H9 (cell line): Measurements from ENCODE around the gene CLDN8. TPM values are rescaled to one million over a fixed set of nuclear protein-coding genes. Genes with fewer than 3 reads are reported as not detected.

Source experiments
- DNase-seq: peaks from one replicate; pipeline ENCODE4 v3.0.0-alpha.2; 2017
- H2AFZ ChIP-seq: one replicate; pipeline ENCODE4 v1.6.1; 2013; ENCODE audit warnings: mild to moderate bottlenecking, low read length, control low read depth, moderate library complexity
- H2AK5ac ChIP-seq: 2 replicates; pipeline ENCODE4 v1.6.1; 2013; ENCODE audit warnings: low read length, control low read depth, mixed read lengths; ENCODE audit not compliant: insufficient read length
- H2BK120ac ChIP-seq: one replicate; pipeline ENCODE4 v1.6.1; 2013; ENCODE audit warnings: low read depth, mild to moderate bottlenecking, low read length, control low read depth, inconsistent platforms; ENCODE audit not compliant: poor library complexity, severe bottlenecking
- H2BK12ac ChIP-seq: 2 replicates; pipeline ENCODE4 v1.6.1; 2013; ENCODE audit warnings: low read length, control low read depth, mixed read lengths, low read depth; ENCODE audit not compliant: insufficient read length
- H2BK15ac ChIP-seq: 2 replicates; pipeline ENCODE4 v1.6.1; 2013; ENCODE audit warnings: low read depth, low read length, control low read depth
- H2BK20ac ChIP-seq: one replicate; pipeline ENCODE4 v1.6.1; 2013; ENCODE audit warnings: low read depth, mild to moderate bottlenecking, low read length, control low read depth, inconsistent platforms; ENCODE audit not compliant: poor library complexity, severe bottlenecking
- H2BK5ac ChIP-seq: 2 replicates; pipeline ENCODE4 v1.6.1; 2013; ENCODE audit warnings: low read length, control low read depth, mixed read lengths; ENCODE audit not compliant: insufficient read length
- H3K14ac ChIP-seq: 2 replicates; pipeline ENCODE4 v1.6.1; 2013; ENCODE audit warnings: low read length, control low read depth; ENCODE audit not compliant: insufficient read depth
- H3K18ac ChIP-seq: 2 replicates; pipeline ENCODE4 v1.6.1; 2013; ENCODE audit warnings: low read depth, mild to moderate bottlenecking, mixed read lengths, low read length, control low read depth; ENCODE audit not compliant: insufficient read length
- H3K23ac ChIP-seq: 2 replicates; pipeline ENCODE4 v1.6.1; 2013; ENCODE audit warnings: low read length, control low read depth, mixed read lengths, low read depth; ENCODE audit not compliant: insufficient read length
- H3K23me2 ChIP-seq: 2 replicates; pipeline ENCODE4 v1.6.1; 2013; ENCODE audit warnings: low read depth, mild to moderate bottlenecking, mixed read lengths, low read length, control low read depth; ENCODE audit not compliant: insufficient read length, poor library complexity, severe bottlenecking
- H3K27ac ChIP-seq: 2 replicates; pipeline ENCODE4 v1.5.1; 2013; ENCODE audit warnings: low read length, control low read depth, mixed read lengths, low read depth; ENCODE audit not compliant: insufficient read length
- H3K27me3 ChIP-seq: 2 replicates; pipeline ENCODE4 v1.6.1; 2013; ENCODE audit warnings: low read length, control low read depth, inconsistent platforms; ENCODE audit not compliant: insufficient read depth
- H3K4ac ChIP-seq: 2 replicates; pipeline ENCODE4 v1.6.1; 2013; ENCODE audit warnings: low read depth, mild to moderate bottlenecking, control low read depth, inconsistent platforms, low read length, moderate library complexity
- H3K4me1 ChIP-seq: 2 replicates; pipeline ENCODE4 v1.6.1; 2013; ENCODE audit warnings: low read length, control low read depth, inconsistent platforms; ENCODE audit not compliant: insufficient read depth
- H3K4me2 ChIP-seq: 2 replicates; pipeline ENCODE4 v1.6.1; 2013; ENCODE audit warnings: low read length, control low read depth, mixed read lengths; ENCODE audit not compliant: insufficient read length, insufficient read depth
- H3K56ac ChIP-seq: 2 replicates; pipeline ENCODE4 v1.6.1; 2013; ENCODE audit warnings: low read depth, mild to moderate bottlenecking, mixed read lengths, low read length, control low read depth; ENCODE audit not compliant: insufficient read length
- H3K79me1 ChIP-seq: 2 replicates; pipeline ENCODE4 v1.6.1; 2013; ENCODE audit warnings: low read depth, mild to moderate bottlenecking, moderate library complexity, low read length, control low read depth, inconsistent platforms; ENCODE audit not compliant: insufficient read depth, poor library complexity, severe bottlenecking
- H3K79me2 ChIP-seq: 2 replicates; pipeline ENCODE4 v1.6.1; 2013; ENCODE audit warnings: low read length, control low read depth, inconsistent platforms; ENCODE audit not compliant: insufficient read depth
- H3K9ac ChIP-seq: 2 replicates; pipeline ENCODE4 v1.6.1; 2013; ENCODE audit warnings: low read length, control low read depth, mixed read lengths; ENCODE audit not compliant: insufficient read length; ENCODE audit errors: extremely low read depth
- H3K9me3 ChIP-seq: one replicate; pipeline ENCODE4 v1.6.1; 2013; ENCODE audit warnings: low read depth, low read length, inconsistent platforms; ENCODE audit not compliant: control insufficient read depth
- H3T11ph ChIP-seq: one replicate; pipeline ENCODE4 v1.6.1; 2013; ENCODE audit warnings: mild to moderate bottlenecking, low read length, control low read depth, inconsistent platforms
- H4K20me1 ChIP-seq: one replicate; pipeline ENCODE4 v1.6.1; 2013; ENCODE audit not compliant: control insufficient read depth, insufficient read length, insufficient read depth
- H4K5ac ChIP-seq: 2 replicates; pipeline ENCODE4 v1.6.1; 2013; ENCODE audit warnings: low read depth, mild to moderate bottlenecking, mixed read lengths, low read length, control low read depth; ENCODE audit not compliant: insufficient read length
- H4K8ac ChIP-seq: replicated peaks from 2 replicates; pipeline ENCODE4 v1.6.1; 2013; ENCODE audit warnings: low read length, control low read depth, mixed read lengths, low read depth; ENCODE audit not compliant: insufficient read length
- H4K91ac ChIP-seq: 2 replicates; pipeline ENCODE4 v1.6.1; 2013; ENCODE audit warnings: low read depth, mild to moderate bottlenecking, moderate library complexity, mixed read lengths, low read length, control low read depth; ENCODE audit not compliant: insufficient read length
- H3K27ac Mint-ChIP-seq, 3 experiments: 2 replicates in 2 of 3; 3 replicates in 1 of 3; pipeline ENCODE4 v1.8.0; 2020 to 2021; ENCODE audit warnings: mixed read lengths in 3 of 3, mild to moderate bottlenecking in 1 of 3, moderate library complexity in 1 of 3
- H3K27me3 Mint-ChIP-seq: 2 replicates; pipeline ENCODE4 v1.8.0; 2021; ENCODE audit warnings: low read depth, mild to moderate bottlenecking, moderate library complexity, mixed read lengths
- H3K36me3 Mint-ChIP-seq, 3 experiments: 2 replicates in 2 of 3; 3 replicates in 1 of 3; pipeline ENCODE4 v1.8.0; 2020 to 2021; ENCODE audit warnings: low read depth in 3 of 3, mixed read lengths in 3 of 3; ENCODE audit not compliant: insufficient read depth in 1 of 3
- H3K4me1 Mint-ChIP-seq, 2 experiments: 2 replicates each; pipeline ENCODE4 v1.8.0; 2020; ENCODE audit warnings: mixed read lengths in 2 of 2
- H3K4me3 Mint-ChIP-seq, 2 experiments: 2 replicates in 1 of 2; 3 replicates in 1 of 2; pipeline ENCODE4 v1.8.0; 2020 to 2021; ENCODE audit warnings: mild to moderate bottlenecking in 2 of 2, mixed read lengths in 2 of 2, moderate library complexity in 1 of 2
- H3K9me3 Mint-ChIP-seq, 2 experiments: 2 replicates in 1 of 2; 3 replicates in 1 of 2; pipeline ENCODE4 v1.8.0; 2020; ENCODE audit warnings: mild to moderate bottlenecking in 2 of 2, mixed read lengths in 2 of 2, moderate library complexity in 1 of 2
- WGBS: extraction: QIAGEN DNeasy Blood & Tissue Kit; methylation state at CpG from one replicate; pipeline ENCODE4 v1.1.7; 2013; ENCODE audit warnings: missing lambda C conversion rate, low lambda C conversion rate, mixed read lengths; ENCODE audit not compliant: insufficient read length; ENCODE audit errors: extremely low coverage; 5-methylcytosine and 5-hydroxymethylcytosine counted together
- total RNA-seq: library from RNA; stranded (reverse); gene quantifications from 2 replicates; pipeline ENCODE4 v1.2.1, GENCODE V29; 2021
- TF ChIP-seq, protein P1 (sequence below): fragments of 200-600 bp; sonication (generic); conservative IDR thresholded peaks from 3 replicates; pipeline ENCODE4 v1.8.0; 2021; ENCODE audit warnings: antibody characterized with exemption, mild to moderate bottlenecking

CLDN8 gene
- total RNA-seq, 1 experiment from 2014 or later, result not detected

DNA sequence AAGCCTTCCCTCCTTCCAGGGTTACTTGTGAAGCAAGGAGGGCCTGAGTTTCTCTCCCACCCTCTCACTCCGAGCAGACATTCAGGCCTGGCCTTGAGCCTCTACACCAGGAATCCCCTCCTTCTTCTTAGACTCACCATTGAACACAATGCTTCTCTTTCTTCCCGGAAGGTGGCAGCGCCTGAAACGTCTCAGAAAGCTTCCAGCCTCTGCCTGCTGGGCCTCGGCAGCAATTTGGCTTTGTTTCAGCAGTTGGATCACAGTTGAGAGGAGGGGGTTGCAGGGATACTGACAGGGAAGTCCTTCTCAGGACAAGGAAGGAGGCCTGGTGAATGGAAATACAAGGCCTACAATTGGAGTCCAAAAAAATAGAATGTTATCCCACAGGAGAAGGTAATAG lies 6.3 kb downstream of the CLDN8 start:
- Histone ChIP-seq H3K9me3 (no peaks in the 10 kb centered on the region), H3K27ac (no peak overlapping the region), H3K4ac (no peak overlapping the region), H3T11ph (no peak overlapping the region), H2BK20ac (no peak overlapping the region), H3K9ac (no peak overlapping the region), H3K56ac (no peak overlapping the region), H2BK12ac (no peak overlapping the region), H3K23ac (no peak overlapping the region), H4K5ac (no peak overlapping the region), H4K20me1 (no peaks in the 10 kb centered on the region), H2BK120ac (no peak overlapping the region), H2BK15ac (no peak overlapping the region), H4K8ac (no peak overlapping the region), H3K18ac (no peak overlapping the region), H3K79me1 (no peaks in the 10 kb centered on the region), H4K91ac (no peak overlapping the region), H3K4me2 (no peak overlapping the region), H2BK5ac (no peak overlapping the region), H2AFZ (no peak overlapping the region), H3K23me2 (no peaks in the 10 kb centered on the region), H3K27me3 (no peaks in the 10 kb centered on the region), H3K4me1 (no peaks in the 10 kb centered on the region; the same call in 1 of the 2 replicates), H2AK5ac (no peak overlapping the region), H3K14ac (no peak overlapping the region), H3K79me2 (no peaks in the 10 kb centered on the region)
- DNase-seq, result peak; percentile 38
- Mint-ChIP-seq H3K36me3 (no peaks in the 10 kb centered on the region), H3K9me3 (no peaks in the 10 kb centered on the region; a peak in 1 of 5 replicates), H3K4me3 (no peak overlapping the region), H3K4me1 (peaks cover 8 to 9% of the 10 kb centered on the region in 2 experiments), H3K27ac (no peak overlapping the region), H3K27me3 (no peaks in the 10 kb centered on the region; the same call in 1 of the 2 replicates)
- WGBS, result no CpG with 5 or more reads among the region's 5 CpGs
- TF ChIP-seq, protein P1, sequence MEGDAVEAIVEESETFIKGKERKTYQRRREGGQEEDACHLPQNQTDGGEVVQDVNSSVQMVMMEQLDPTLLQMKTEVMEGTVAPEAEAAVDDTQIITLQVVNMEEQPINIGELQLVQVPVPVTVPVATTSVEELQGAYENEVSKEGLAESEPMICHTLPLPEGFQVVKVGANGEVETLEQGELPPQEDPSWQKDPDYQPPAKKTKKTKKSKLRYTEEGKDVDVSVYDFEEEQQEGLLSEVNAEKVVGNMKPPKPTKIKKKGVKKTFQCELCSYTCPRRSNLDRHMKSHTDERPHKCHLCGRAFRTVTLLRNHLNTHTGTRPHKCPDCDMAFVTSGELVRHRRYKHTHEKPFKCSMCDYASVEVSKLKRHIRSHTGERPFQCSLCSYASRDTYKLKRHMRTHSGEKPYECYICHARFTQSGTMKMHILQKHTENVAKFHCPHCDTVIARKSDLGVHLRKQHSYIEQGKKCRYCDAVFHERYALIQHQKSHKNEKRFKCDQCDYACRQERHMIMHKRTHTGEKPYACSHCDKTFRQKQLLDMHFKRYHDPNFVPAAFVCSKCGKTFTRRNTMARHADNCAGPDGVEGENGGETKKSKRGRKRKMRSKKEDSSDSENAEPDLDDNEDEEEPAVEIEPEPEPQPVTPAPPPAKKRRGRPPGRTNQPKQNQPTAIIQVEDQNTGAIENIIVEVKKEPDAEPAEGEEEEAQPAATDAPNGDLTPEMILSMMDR, result no peak; the same call in 2 of the 3 replicates
